ENCODE data around the gene RAB40C. TPM values are rescaled to one million over a fixed set of nuclear protein-coding genes. Genes with fewer than 3 reads are reported as not detected.

The RAB40C gene
- total RNA-seq, 2 donors from 2014 or later: 12.1 to 13.0 TPM

DNA sequence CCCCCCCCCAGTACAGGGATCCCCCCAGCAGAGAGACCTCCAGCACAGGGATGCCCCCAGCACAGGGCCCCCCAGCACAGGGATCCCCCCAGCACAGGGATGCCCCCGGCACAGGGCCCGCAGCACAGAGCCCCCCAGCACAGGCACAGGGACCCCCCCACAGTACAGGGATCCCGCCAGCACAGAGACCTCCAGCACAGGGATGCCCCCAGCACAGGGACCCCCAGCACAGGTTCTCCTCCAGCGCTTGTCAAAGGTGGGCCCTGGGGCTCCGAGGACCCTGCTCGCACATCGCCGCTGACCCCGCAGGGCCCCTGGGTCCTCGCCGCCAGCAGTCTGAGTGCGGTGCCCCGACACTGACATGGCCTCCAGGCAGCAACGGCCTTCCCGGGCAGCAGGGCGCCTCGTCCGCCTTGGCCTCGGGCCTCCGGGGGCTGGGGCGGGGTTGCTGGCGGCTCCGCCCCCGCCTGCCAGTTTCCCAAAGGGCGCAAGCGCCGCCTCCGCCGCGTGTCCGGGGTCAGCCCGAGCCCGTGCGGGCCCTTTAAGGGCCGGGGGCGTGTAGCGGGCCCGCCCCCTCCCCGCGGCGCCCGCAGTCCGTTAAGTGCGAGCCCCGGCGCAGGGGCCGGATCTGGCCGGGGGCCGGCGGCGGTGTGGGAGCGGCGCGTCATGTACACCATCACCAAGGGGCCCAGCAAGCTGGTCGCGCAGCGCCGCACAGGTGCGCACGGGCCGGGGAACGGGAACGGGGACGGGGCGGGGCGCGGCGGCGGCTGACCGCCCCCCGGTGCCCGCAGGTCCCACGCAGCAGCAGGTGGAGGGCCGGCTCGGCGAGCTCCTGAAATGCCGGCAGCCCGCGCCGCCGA lies 51.7 kb downstream of the RAB40C start, which contains the start of gene MCRIP2:
TSS of gene MCRIP2 (plus strand) at position 503 of the 863 bp plus-strand sequence. CDS start at position 667, 164 bp downstream.
- Mint-ChIP-seq H3K36me3 (peaks cover 0 to 3% of the 10 kb centered on the region in 2 donors), H3K27ac (peak within 1 kb of the TSS in 1 of 2 donors; percentile 29)

DNA sequence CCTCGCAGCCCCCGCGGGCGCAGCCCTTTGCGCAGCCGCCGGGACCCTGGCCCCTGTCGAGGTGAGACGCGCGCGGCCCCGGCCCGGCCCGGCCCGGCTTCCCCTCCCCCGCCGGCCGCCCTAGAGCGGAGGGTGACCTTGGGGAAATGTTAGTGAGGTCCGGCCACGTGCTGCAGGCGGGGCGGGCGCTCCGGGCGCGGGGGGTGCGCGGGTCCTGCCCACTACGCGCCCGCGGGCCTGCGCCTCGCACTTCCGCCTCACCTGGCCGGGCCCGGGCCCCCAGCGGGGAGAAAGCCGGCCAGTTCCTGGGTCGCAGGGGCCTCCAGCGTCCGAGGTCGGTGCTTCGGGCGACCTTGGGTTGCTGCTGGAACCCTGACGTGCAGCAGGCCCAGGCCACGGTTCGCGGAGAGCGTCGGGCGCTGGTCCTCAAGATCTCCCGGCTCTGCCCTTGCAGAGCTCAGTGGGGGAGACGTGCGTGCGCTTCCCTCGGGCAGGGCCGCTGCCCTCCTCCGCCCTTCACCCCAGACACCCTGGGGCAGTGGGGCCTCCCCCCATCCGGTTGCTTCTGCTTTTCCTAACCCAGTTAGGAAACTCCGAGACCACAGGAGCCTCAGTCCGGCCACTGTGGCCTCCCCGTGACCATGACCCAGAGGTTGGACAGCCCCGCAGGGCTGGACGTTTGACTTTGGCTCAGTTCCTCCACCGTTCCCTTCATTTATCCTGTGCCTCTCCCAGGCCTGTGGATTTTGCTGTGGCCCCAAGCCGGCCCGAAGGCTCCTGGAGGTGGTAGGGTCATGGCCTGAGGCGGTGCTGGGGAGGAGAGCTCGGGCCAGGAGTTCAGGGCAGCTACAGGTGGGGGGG lies 52.6 kb downstream of the RAB40C start:
- ATAC-seq (peak; percentile 34 to 62), DNase-seq (ENCODE audit: low spot score in 2 of 2) (peak in 1 of 2 donors; percentile 49)
- H3K27ac Mint-ChIP-seq: peak overlapping the region in 1 of 2 donors; percentile 29
- no peaks in the 10 kb centered on the region for H3K9me3 Mint-ChIP-seq
- no peaks in the 10 kb centered on the region for H3K36me3 Mint-ChIP-seq

More for the DNA sequence above, 51.7 kb downstream of the RAB40C start, which contains the start of gene MCRIP2:
- ATAC-seq: peak; percentile 73
- peak; percentile 86 to 87 for DNase-seq (ENCODE audit: low spot score in 2 of 2)
- H3K9me3 Mint-ChIP-seq: no peaks in the 10 kb centered on the region

DNA sequence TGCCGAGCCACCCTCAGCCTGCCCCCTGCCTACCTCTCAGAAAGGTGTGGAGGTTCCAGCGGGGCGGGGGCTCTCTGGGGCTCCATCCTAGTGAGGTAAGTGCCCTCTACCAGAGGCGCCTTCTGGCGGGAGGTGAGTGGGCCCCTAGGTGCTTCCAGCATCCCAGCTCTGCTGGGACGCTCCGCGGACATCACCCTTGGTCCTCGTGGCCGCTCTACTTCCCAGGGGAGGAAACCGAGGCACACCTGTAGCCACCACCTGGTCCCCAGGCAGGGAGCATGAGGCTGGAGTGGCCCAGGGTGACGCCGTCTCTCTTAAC lies 53.1 kb downstream of the RAB40C start:
- H3K9me3 Mint-ChIP-seq: no peaks in the 10 kb centered on the region
- DNase-seq (ENCODE audit: low spot score in 2 of 2) (no peak), ATAC-seq (no peak)
- H3K36me3 Mint-ChIP-seq: no peaks in the 10 kb centered on the region
- no peak overlapping the region for H3K27ac Mint-ChIP-seq

DNA sequence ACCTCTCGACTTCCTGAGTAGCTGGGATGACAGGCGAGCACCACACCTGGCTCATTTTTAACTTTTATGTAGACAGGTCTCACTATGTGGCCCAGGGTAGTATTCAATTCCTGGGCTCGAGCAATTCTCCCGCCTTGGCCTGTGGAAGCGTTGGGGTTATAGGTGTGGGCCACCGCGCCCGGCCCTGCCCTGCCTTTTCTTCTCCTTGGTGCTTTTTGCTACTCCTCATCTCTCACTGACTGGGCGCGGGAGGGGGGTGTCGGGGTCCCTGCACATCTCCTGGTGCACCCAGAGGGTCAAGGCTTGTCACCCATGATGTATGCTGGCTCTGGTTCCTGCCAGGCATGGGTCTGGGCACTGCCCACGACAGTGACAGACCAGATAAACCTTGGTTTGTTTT lies 54.7 kb downstream of the RAB40C start:
- H3K9me3 Mint-ChIP-seq: no peaks in the 10 kb centered on the region
- ATAC-seq (no peak), DNase-seq (ENCODE audit: low spot score in 2 of 2) (no peak)
- no peak overlapping the region for H3K27ac Mint-ChIP-seq
- no peaks in the 10 kb centered on the region for H3K36me3 Mint-ChIP-seq

DNA sequence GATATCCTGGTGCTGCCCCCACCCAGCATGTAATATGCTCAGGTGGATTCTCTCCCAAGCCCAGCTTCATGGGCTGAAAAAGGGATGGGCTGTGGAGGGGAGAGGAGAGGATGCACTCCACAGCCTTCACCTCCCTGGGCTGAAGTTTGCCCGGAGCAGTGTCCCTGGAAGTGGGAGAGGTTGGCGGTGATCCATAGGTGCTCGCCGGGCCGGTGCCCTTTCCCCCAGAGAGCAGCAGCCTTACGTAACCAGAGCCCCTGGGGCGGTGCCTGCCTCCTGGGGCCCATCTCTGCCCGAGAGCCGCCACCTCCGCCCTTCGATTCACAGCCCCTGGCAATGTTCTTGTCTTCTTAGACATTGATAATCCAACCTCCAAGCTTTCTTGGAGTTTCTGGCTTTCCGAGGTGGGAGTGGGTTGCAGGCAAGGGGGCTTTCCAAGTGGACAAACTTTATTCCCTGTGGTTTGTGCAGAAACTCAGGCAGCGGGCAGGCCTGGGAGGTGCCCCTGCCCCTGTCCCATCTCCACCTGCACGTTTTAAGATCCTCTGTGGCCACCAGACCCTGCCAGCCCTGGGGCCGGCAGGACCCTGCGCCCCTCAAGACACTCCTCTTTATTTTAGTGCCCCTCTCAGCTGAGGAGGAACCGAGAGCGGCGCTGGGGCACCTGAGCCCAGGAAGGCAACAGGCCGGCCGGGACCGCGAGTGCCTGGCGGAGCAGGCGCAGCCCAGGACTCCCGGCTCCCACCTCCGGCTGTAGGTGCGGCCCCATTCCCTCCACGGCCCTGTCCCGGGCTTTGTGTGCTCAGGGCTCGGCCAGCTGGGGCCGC lies 56.2 kb downstream of the RAB40C start:
- no peak overlapping the region for H3K27ac Mint-ChIP-seq
- ATAC-seq (no peak), DNase-seq (ENCODE audit: low spot score in 2 of 2) (no peak)
- no peaks in the 10 kb centered on the region for H3K36me3 Mint-ChIP-seq
- H3K9me3 Mint-ChIP-seq: no peaks in the 10 kb centered on the region

DNA sequence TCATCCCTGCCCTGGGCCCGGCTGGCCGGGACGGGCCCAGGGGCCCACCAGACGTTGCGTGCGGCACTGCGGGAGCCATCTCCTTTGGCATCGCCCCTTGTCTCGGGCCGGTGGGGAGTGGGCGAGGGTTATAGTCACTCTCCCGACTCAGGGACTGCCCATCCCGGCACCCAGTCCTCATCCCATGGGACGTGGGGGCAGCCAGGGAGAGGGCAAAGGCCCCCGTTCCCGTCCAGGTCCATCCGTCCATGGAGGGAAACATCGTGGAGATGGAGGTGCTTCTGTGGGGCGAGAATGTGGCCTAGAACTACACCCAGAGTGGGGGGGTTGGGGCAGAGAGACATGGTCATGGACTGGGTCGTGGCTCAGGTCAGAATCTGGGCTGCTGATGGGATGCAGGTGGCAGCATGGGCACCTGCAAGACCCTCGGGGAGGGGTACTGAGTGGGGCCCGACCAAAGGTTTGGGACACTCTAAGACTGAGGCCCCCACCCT lies 56.9 kb downstream of the RAB40C start:
- H3K27ac Mint-ChIP-seq: no peak overlapping the region
- no peaks in the 10 kb centered on the region for H3K9me3 Mint-ChIP-seq
- ATAC-seq (no peak), DNase-seq (ENCODE audit: low spot score in 2 of 2) (no peak)
- H3K36me3 Mint-ChIP-seq: no peaks in the 10 kb centered on the region

DNA sequence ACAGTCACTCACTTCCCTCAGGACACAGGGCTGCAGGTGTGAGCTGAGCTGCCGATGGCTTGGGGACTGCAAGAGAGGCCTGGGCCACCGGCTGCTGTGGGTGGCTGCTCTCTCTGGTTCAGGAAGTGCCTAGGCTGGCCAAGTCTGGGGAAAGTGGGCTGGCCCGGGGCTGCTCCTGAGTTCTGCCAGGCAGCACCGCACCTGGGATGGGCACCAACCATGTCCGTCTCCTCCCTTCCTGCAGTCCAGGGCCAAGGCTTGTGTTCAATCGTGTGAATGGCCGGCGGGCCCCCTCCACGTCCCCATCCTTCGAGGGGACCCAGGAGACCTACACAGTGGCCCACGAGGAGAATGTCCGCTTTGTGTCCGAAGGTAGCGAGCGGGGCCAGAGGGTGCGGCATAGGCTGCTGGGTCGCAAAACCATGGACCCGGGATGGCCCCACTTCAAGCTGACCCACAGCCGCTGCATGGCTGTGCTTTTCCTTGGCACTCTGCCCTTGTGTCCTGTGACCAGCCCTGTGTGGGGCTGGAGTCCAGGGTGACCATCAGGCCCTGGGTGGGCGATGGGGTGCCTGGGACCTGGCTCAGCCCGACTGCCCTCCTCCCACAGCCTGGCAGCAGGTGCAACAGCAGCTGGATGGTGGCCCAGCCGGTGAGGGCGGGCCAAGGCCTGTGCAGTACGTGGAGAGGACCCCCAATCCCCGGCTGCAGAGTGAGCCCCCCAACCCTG lies 57.5 kb downstream of the RAB40C start:
- H3K9me3 Mint-ChIP-seq: no peaks in the 10 kb centered on the region
- no peak for ATAC-seq
- DNase-seq (ENCODE audit: low spot score in 2 of 2): no peak
- H3K36me3 Mint-ChIP-seq: no peaks in the 10 kb centered on the region
- H3K27ac Mint-ChIP-seq: no peak overlapping the region

DNA sequence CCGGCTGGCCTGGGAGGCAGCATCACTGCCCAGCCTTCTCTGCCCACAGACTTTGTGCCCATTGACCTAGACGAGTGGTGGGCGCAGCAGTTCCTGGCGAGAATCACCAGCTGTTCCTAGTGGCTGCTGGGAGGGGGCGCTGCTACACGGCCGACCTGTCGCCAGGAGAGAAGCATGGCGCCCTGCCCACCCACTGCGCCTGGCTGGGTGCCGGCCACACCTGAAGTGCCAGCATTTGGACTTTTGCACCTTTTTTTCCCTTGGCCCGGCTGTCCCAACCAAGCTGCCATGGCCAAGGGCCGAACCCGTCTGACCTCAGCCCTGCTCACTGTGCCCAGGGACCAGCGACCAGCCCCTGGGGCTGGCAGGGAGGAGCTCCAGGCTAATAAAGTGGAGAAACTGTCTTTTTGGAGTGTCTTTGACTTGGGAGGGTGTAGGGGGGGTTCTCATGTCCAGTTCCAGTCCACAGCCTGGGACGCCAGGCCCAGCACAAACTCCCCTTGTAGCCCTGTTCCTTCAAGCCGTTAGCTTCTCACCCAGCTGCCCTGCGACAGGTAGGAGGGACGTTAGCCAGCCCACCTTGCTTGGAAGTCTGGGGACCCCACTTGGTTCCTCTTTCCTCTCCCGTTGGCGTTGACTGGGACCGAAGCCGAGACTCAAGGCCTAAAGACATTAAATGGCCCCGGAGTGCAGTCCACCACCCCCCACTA lies 58.4 kb downstream of the RAB40C start:
- H3K36me3 Mint-ChIP-seq: no peaks in the 10 kb centered on the region
- DNase-seq (ENCODE audit: low spot score in 2 of 2): peak in 1 of 2 donors; percentile 67
- H3K27ac Mint-ChIP-seq: peak overlapping the region; percentile 50 to 74
- no peaks in the 10 kb centered on the region for H3K9me3 Mint-ChIP-seq
- ATAC-seq: peak in 1 of 2 donors; percentile 41

DNA sequence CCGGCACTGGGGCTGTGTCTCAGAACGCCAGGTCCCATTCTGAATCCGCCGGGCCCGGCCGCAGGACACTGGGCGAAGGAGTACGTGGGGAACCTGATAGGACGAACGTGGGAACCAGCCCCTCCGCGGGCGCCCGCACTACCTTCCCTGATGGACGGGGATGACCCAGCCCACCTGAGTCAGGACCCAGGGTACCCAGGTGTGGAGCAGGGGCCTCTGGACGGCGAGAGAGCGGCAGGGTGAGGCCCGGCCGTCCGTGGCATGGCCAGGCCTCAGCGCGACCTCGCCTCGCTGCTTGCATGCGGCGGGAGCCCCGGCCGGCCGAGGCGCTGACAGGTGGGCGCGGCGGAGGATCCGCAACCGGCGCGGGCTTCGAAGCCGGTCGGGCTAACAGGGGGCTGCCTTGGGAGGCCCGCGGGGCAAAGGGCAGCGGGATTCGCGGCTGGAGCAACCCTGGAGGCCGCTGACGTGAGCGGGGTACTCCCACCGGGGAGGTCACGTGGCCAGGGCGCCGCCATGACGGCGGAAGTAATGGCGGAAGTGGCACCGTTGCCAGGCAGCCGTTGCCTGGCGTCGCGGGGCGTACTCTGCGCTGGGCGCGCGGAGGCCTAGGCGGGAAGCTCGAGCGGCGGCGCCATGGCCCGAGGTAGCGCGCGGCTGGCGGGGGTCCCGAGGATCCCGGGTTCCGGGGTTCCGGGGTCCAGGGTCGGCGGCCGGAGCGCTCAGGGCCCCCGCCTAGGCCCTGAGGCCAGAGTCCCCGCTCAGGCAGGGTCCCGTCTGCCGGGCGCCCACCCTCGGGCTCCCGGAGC lies 59.1 kb downstream of the RAB40C start, which contains the start of gene WDR90:
TSS of gene WDR90 (plus strand) at position 585 of the 809 bp plus-strand sequence. CDS start at position 637, 52 bp downstream.
- DNase-seq (ENCODE audit: low spot score in 2 of 2): peak; percentile 91 to 93
- ATAC-seq: peak; percentile 95 to 97
- Mint-ChIP-seq H3K27ac (peak within 1 kb of the TSS; percentile 50 to 77), H3K9me3 (no peaks in the 10 kb centered on the region), H3K36me3 (no peaks in the 10 kb centered on the region)

DNA sequence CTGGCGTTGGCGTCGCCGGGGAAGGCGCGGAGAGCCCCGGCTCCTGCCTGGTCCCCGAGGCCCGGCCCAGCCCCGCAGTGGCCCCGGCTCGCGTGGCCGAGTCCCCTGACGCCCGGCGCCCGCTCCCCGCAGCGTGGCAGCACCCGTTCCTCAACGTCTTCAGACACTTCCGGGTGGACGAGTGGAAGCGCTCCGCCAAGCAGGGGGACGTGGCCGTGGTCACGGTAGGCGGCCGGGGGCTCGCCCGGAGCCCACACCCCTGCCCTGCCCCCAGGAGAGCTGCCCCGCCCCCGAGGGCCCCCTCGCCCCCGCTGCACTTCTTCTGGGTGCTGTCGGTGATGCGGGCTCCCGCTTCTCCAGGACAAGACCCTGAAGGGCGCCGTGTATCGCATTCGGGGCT lies 59.8 kb downstream of the RAB40C start:
- DNase-seq (ENCODE audit: low spot score in 2 of 2): peak in 1 of 2 donors; percentile 26
- no peaks in the 10 kb centered on the region for H3K36me3 Mint-ChIP-seq
- H3K27ac Mint-ChIP-seq: peak overlapping the region in 1 of 2 donors; percentile 77
- ATAC-seq: peak; percentile 13 to 31
- no peaks in the 10 kb centered on the region for H3K9me3 Mint-ChIP-seq

DNA sequence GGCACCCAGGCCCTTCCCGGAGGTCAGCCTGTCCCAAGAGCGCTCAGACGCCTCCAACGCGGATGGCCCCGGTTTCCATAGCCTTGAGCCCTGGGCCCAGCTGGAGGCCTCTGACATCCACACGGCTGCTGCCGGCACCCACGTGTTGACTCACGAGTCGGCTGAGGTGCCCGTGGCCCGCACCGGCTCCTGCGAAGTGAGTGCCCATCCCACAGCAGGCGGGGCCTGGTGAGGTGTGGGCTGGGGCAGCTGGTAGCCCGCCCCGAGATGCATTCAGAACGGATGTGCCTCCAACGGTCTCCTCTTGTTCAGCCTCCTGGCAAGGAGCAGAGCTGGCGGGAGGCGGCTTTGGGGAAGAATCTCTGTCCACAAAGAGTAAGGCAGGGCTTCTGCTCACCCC lies 62.0 kb downstream of the RAB40C start:
- ATAC-seq: no peak
- no peak for DNase-seq (ENCODE audit: low spot score in 2 of 2)
- no peaks in the 10 kb centered on the region for H3K36me3 Mint-ChIP-seq
- H3K9me3 Mint-ChIP-seq: no peaks in the 10 kb centered on the region
- H3K27ac Mint-ChIP-seq: no peak overlapping the region

DNA sequence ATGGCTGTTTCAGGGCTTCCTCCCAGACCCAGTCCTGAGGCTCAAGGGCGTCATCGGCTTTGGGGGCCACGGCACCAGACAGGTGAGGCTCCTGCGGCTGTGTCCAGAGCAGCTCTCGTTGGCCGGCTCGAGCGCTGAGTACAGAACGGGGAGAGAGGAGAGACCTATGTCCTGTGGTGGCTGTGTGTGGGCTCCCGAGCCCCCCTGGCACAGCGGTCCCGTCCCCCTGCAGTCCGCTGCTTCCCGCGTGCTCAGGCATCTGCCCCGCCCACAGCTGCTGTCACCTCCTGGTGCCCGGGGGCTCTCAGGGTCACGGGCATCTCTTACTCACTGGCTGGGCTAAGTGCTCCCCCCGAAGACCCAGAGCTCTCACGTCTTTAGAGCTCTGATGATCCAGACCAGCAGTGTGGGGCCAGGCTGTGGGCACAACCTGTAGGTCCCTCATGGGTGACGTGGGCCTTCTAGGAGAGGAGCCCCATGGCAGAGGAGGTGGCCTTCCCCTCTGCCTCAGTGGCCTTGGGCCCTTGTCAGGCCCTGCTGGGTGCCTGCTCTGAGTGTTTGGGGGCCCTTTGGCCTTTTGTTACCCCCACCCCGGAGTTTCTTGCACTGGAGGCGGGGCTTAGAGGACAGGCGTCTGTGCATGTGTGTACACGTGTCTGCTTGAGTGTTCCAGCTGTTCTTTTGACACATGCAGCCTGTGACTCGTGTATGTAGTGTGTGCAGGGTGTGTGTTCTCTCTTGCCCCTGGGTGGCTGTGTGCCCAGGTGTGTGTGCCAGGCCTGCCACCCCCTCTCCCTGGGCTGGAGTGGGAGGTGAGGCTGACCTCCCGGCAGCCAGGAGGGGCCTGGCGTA lies 62.8 kb downstream of the RAB40C start:
- DNase-seq (ENCODE audit: low spot score in 2 of 2) (no peak), ATAC-seq (no peak)
- Mint-ChIP-seq H3K27ac (no peak overlapping the region), H3K9me3 (no peaks in the 10 kb centered on the region), H3K36me3 (no peaks in the 10 kb centered on the region)

DNA sequence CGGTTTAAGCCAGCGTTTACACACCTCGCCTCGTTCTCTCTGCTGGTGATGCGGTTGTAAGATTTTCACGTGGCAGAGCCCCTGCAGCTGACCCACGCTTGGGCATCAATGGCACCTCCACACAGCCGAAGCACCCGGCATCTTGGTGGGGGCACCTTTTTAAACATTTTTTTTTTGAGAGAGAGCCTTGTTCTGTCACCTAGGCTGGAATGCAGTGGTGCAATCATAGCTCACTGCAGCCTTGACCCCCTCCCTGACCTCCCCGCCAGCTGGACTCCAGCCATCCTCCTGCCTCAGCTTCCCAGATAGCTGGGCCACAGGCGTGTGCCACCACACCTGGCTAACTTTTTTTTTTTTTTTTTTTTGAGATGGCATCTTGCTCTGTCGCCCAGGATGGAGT lies 64.2 kb downstream of the RAB40C start:
- H3K27ac Mint-ChIP-seq: peak overlapping the region in 1 of 2 donors; percentile 74
- no peaks in the 10 kb centered on the region for H3K36me3 Mint-ChIP-seq
- no peak for ATAC-seq
- no peak for DNase-seq (ENCODE audit: low spot score in 2 of 2)
- H3K9me3 Mint-ChIP-seq: no peaks in the 10 kb centered on the region

DNA sequence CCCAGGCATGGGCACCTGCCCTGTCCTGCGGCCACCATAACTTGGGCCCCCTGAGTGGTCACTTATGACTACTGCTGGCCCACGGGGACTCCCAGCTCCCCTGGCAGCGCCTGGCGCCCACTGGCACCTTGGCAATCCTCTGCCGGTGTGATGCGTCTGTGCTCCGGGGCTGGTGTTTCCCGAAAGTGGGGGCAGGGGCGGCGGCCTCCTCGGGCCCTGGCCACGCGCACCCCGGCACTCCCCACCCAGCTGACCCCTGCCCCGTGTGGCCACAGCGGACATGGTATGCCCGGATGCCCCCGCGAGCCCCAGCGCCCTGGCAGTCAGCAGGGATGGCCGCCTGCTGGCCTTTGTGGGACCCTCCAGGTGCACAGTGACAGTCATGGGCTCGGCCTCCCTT lies 67.6 kb downstream of the RAB40C start:
- H3K27ac Mint-ChIP-seq: no peak overlapping the region
- no peak for DNase-seq (ENCODE audit: low spot score in 2 of 2)
- no peak for ATAC-seq
- no peaks in the 10 kb centered on the region for H3K36me3 Mint-ChIP-seq
- no peaks in the 10 kb centered on the region for H3K9me3 Mint-ChIP-seq
